ENCODE results near the gene DMXL2.

DMXL2 gene

GRCh38 chr15:51621936-51622603 lies 501 bp downstream of the DMXL2 start:
- CTCF ChIA-PET, result no interaction called here
- peak; percentile 25 for DNase-seq (ENCODE audit: extremely low spot score)
- POLR2A ChIA-PET, result interaction anchor here (0.6 to 1.2 kb wide), 6 partner anchors 13 to 262 kb away, joined by 3 read pairs; partner anchors contain the start of gene LYSMD2
- TF ChIP-seq L3MBTL2 (conservative IDR thresholded peaks at IDR 0.05), result no peak; the same call in 1 of the 2 replicates
- no peak for TF ChIP-seq FOXA1 (IDR thresholded peaks at IDR 0.05)
- no peak for TF ChIP-seq FOXK2 (IDR thresholded peaks at IDR 0.05)
- TF ChIP-seq BHLHE40 (IDR thresholded peaks at IDR 0.05; ENCODE audit: borderline replicate concordance), result no peak
- TF ChIP-seq TARDBP (IDR thresholded peaks at IDR 0.05), result no peak
- no peak for TF ChIP-seq ZNF384 (IDR thresholded peaks at IDR 0.05)
- no peak for TF ChIP-seq LEF1 (IDR thresholded peaks at IDR 0.05; ENCODE audit: borderline replicate concordance)
- TF ChIP-seq CTBP1 (IDR thresholded peaks at IDR 0.05; ENCODE audit: borderline replicate concordance), result no peak
- no peak for TF ChIP-seq NFRKB (IDR thresholded peaks at IDR 0.05)
- TF ChIP-seq ELF4 (IDR thresholded peaks at IDR 0.05), result no peak
- TF ChIP-seq HDGF (IDR thresholded peaks at IDR 0.05; ENCODE audit: borderline replicate concordance), result no peak
- TF ChIP-seq SP1 (IDR thresholded peaks at IDR 0.05), result no peak
- TF ChIP-seq, protein P1, sequence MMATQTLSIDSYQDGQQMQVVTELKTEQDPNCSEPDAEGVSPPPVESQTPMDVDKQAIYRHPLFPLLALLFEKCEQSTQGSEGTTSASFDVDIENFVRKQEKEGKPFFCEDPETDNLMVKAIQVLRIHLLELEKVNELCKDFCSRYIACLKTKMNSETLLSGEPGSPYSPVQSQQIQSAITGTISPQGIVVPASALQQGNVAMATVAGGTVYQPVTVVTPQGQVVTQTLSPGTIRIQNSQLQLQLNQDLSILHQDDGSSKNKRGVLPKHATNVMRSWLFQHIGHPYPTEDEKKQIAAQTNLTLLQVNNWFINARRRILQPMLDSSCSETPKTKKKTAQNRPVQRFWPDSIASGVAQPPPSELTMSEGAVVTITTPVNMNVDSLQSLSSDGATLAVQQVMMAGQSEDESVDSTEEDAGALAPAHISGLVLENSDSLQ (IDR thresholded peaks at IDR 0.05), result no peak
- TF ChIP-seq ARNT (IDR thresholded peaks at IDR 0.05), result no peak

DNA sequence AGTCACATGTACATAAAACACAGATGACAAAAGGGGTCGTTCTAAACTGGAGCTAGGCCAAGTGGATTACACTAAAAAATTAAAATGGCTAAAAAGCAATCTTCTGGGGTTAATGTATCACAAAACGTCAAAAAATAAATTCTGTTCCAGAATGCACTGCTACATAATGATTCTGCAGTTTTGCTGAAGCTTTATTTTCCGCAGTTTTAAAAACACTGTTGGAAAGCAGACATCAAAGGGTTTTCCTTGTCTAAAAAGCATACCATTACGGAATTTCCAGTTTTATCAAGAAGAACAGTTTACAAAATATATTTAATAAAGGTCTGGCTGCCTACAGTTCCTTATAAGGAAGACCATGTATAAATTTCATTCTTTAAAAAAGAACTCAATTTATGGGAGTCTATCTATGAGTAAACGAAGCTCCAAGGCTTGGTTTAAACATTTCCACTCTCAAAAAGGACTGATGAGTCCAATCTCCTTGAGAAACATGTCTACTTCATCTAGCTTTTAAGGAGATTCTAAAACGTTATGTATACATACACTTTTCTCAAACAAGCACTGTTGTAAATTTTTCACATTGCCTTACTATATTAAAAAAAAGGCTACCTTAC lies 1.3 kb downstream of the DMXL2 start:
- TF ChIP-seq TARDBP (IDR thresholded peaks at IDR 0.05) (no peak), ARNT (IDR thresholded peaks at IDR 0.05) (no peak), BHLHE40 (IDR thresholded peaks at IDR 0.05; ENCODE audit: borderline replicate concordance) (no peak), CTBP1 (IDR thresholded peaks at IDR 0.05; ENCODE audit: borderline replicate concordance) (no peak), FOXM1 (IDR thresholded peaks at IDR 0.05; ENCODE audit: borderline replicate concordance) (no peak), SP1 (IDR thresholded peaks at IDR 0.05) (no peak), ELF4 (IDR thresholded peaks at IDR 0.05) (no peak), FOXK2 (IDR thresholded peaks at IDR 0.05) (no peak), SUZ12 (IDR thresholded peaks at IDR 0.05) (no peak), NFRKB (IDR thresholded peaks at IDR 0.05) (no peak), L3MBTL2 (conservative IDR thresholded peaks at IDR 0.05) (no peak), LEF1 (IDR thresholded peaks at IDR 0.05; ENCODE audit: borderline replicate concordance) (no peak), FOXA1 (IDR thresholded peaks at IDR 0.05) (no peak), ZNF384 (IDR thresholded peaks at IDR 0.05) (no peak), HDGF (IDR thresholded peaks at IDR 0.05; ENCODE audit: borderline replicate concordance) (no peak)
- TF ChIP-seq, protein P1 (IDR thresholded peaks at IDR 0.05), result no peak
- DNase-seq (ENCODE audit: extremely low spot score), result no peak
- ChIA-PET CTCF (no interaction called here), POLR2A (interaction anchor here (1.0 kb wide), 1 partner anchor 116 kb away, joined by 3 read pairs; the partner anchor contains the start of gene LYSMD2)

- ChIA-PET POLR2A (interaction anchor here (1.0 kb wide), 1 partner anchor 117 kb away, joined by 3 read pairs; the partner anchor contains the start of gene LYSMD2), CTCF (interaction anchor here (0.6 kb wide), 1 partner anchor 240 kb away, joined by 4 read pairs; no protein-coding TSS in a partner anchor)
- DNase-seq (ENCODE audit: extremely low spot score), result no peak
- TF ChIP-seq, protein P1 (IDR thresholded peaks at IDR 0.05), result no peak
- TF ChIP-seq FOXM1 (IDR thresholded peaks at IDR 0.05; ENCODE audit: borderline replicate concordance) (no peak), CTBP1 (IDR thresholded peaks at IDR 0.05; ENCODE audit: borderline replicate concordance) (no peak), FOXK2 (IDR thresholded peaks at IDR 0.05) (no peak), ARNT (IDR thresholded peaks at IDR 0.05) (no peak), LEF1 (IDR thresholded peaks at IDR 0.05; ENCODE audit: borderline replicate concordance) (no peak), FOXA1 (IDR thresholded peaks at IDR 0.05) (no peak), SP1 (IDR thresholded peaks at IDR 0.05) (no peak), ELF4 (IDR thresholded peaks at IDR 0.05) (no peak), L3MBTL2 (conservative IDR thresholded peaks at IDR 0.05) (no peak)
Measured at GRCh38 chr15:51620641-51621040, 1.9 kb downstream of the DMXL2 start.

DNA sequence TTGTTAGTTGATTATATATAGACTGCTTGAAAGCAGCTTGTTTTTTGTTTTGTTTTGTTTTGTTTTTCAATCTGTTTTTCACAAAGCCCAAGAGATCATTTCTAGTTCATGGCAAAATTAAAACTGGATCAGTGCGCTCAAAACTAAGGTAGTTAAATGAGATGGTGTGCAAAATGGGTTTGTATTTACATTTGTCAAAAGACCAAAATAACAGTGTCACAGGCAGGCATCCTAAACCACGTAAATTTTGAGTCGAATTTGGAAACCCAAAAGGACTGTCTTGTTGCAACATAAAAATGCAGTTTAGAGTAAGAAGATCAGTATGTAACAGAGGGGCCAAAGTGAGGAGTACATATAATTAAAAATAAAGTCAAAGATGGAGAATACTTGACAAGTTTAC lies 2.4 kb downstream of the DMXL2 start:
- TF ChIP-seq NFRKB (IDR thresholded peaks at IDR 0.05) (no peak), BHLHE40 (IDR thresholded peaks at IDR 0.05; ENCODE audit: borderline replicate concordance) (no peak), FOXM1 (IDR thresholded peaks at IDR 0.05; ENCODE audit: borderline replicate concordance) (no peak)
- DNase-seq (ENCODE audit: extremely low spot score), result no peak
- CTCF ChIA-PET, result interaction anchor here (0.6 to 1.3 kb wide), 2 partner anchors 29 to 240 kb away, joined by 3 to 4 read pairs; no protein-coding TSS in a partner anchor
- POLR2A ChIA-PET, result no interaction called here

GRCh38 chr15:51619331-51620035 lies 3.1 kb downstream of the DMXL2 start:
- TF ChIP-seq ZNF384 (IDR thresholded peaks at IDR 0.05) (no peak), L3MBTL2 (conservative IDR thresholded peaks at IDR 0.05) (no peak), BHLHE40 (IDR thresholded peaks at IDR 0.05; ENCODE audit: borderline replicate concordance) (no peak), ARNT (IDR thresholded peaks at IDR 0.05) (no peak), SP1 (IDR thresholded peaks at IDR 0.05) (no peak), NFRKB (IDR thresholded peaks at IDR 0.05) (no peak), FOXA1 (IDR thresholded peaks at IDR 0.05) (no peak), HDGF (IDR thresholded peaks at IDR 0.05; ENCODE audit: borderline replicate concordance) (no peak), SUZ12 (IDR thresholded peaks at IDR 0.05) (no peak), CTBP1 (IDR thresholded peaks at IDR 0.05; ENCODE audit: borderline replicate concordance) (no peak), ELF4 (IDR thresholded peaks at IDR 0.05) (no peak), FOXM1 (IDR thresholded peaks at IDR 0.05; ENCODE audit: borderline replicate concordance) (no peak), LEF1 (IDR thresholded peaks at IDR 0.05; ENCODE audit: borderline replicate concordance) (no peak), FOXK2 (IDR thresholded peaks at IDR 0.05) (no peak), TARDBP (IDR thresholded peaks at IDR 0.05) (no peak)
- TF ChIP-seq, protein P1 (IDR thresholded peaks at IDR 0.05), result no peak
- no peak for DNase-seq (ENCODE audit: extremely low spot score)
- ChIA-PET CTCF (interaction anchor here (1.3 kb wide), 1 partner anchor 30 kb away, joined by 3 read pairs; no protein-coding TSS in a partner anchor), POLR2A (no interaction called here)

All from HEK293T (cell line).